Smooth muscle cell (in vitro differentiated cells): Measurements from ENCODE around the gene PIK3R6. TPM values are rescaled to one million over a fixed set of nuclear protein-coding genes. Genes with fewer than 3 reads are reported as not detected.

ENCODE experiments used
- DNase-seq: peaks from one replicate; lab custom pipeline; 2025; ENCODE audit not compliant: unreplicated experiment; lab: John Stamatoyannopoulos, UW
- H2AFZ ChIP-seq: fragments of 200-600 bp; sonication (generic); 2 replicates; pipeline ENCODE4 v1.6.0; 2016; ENCODE audit warnings: antibody characterized with exemption, low read depth, mild to moderate bottlenecking
- H3F3A ChIP-seq: fragments of 200-600 bp; sonication (generic); 2 replicates; pipeline ENCODE4 v1.6.0; 2017; ENCODE audit warnings: antibody characterized with exemption, low read depth
- H3K27ac ChIP-seq: fragments of 200-600 bp; sonication (generic); 2 replicates; pipeline ENCODE4 v1.5.1; 2016; ENCODE audit warnings: low read depth, mild to moderate bottlenecking
- H3K27me3 ChIP-seq: fragments of 200-600 bp; sonication (generic); 2 replicates; pipeline ENCODE4 v1.6.1; 2016; ENCODE audit warnings: low read depth, mild to moderate bottlenecking
- H3K36me3 ChIP-seq: fragments of 200-600 bp; sonication (generic); 2 replicates; pipeline ENCODE4 v1.5.1; 2016; ENCODE audit warnings: low read depth
- H3K4me1 ChIP-seq: fragments of 200-600 bp; sonication (generic); 2 replicates; pipeline ENCODE4 v1.5.1; 2016; ENCODE audit warnings: low read depth
- H3K4me2 ChIP-seq: fragments of 200-600 bp; sonication (generic); 2 replicates; pipeline ENCODE4 v1.6.0; 2016; ENCODE audit warnings: mild to moderate bottlenecking
- H3K4me3 ChIP-seq: fragments of 200-600 bp; sonication (generic); 2 replicates; pipeline ENCODE4 v1.5.1; 2016; ENCODE audit warnings: mild to moderate bottlenecking
- H3K79me2 ChIP-seq: fragments of 200-600 bp; sonication (generic); 2 replicates; pipeline ENCODE4 v1.6.0; 2016; ENCODE audit warnings: low read depth, mild to moderate bottlenecking
- H3K9ac ChIP-seq: fragments of 200-600 bp; sonication (generic); 2 replicates; pipeline ENCODE4 v1.6.0; 2016; ENCODE audit warnings: low read depth
- H3K9me3 ChIP-seq: fragments of 200-600 bp; sonication (generic); replicated peaks from 2 replicates; pipeline ENCODE4 v1.5.1; 2016; ENCODE audit warnings: low read depth
- H4K20me1 ChIP-seq: fragments of 200-600 bp; sonication (generic); 2 replicates; pipeline ENCODE4 v1.6.0; 2016; ENCODE audit warnings: low read depth
- CTCF ChIP-seq: fragments of 200-600 bp; sonication (generic); IDR thresholded peaks from 2 replicates; pipeline ENCODE4 v1.5.1; 2017; ENCODE audit warnings: borderline replicate concordance, mild to moderate bottlenecking, antibody characterized with exemption; ENCODE audit not compliant: insufficient read depth, poor library complexity, severe bottlenecking
- WGBS: methylation state at CpG from one replicate; pipeline ENCODE4 v1.1.7; 2016; ENCODE audit warnings: low lambda C conversion rate; 5-methylcytosine and 5-hydroxymethylcytosine counted together
- polyA plus RNA-seq: library from polyadenylated mRNA; unstranded; fragments of >200 nt; fragmentation: Nextera tagmentation; extraction: Ambion mirVana; gene quantifications from 2 replicates; pipeline ENCODE4 v1.2.1, GENCODE V29; 2016
- total RNA-seq: library from RNA; depleted of rRNA; stranded (reverse); fragments of >200 nt; gene quantifications from 2 replicates; pipeline ENCODE4 v1.2.3, GENCODE V29; 2014

PIK3R6 gene
- total and polyA plus RNA-seq, 2 experiments from 2014 or later, result not detected

DNA sequence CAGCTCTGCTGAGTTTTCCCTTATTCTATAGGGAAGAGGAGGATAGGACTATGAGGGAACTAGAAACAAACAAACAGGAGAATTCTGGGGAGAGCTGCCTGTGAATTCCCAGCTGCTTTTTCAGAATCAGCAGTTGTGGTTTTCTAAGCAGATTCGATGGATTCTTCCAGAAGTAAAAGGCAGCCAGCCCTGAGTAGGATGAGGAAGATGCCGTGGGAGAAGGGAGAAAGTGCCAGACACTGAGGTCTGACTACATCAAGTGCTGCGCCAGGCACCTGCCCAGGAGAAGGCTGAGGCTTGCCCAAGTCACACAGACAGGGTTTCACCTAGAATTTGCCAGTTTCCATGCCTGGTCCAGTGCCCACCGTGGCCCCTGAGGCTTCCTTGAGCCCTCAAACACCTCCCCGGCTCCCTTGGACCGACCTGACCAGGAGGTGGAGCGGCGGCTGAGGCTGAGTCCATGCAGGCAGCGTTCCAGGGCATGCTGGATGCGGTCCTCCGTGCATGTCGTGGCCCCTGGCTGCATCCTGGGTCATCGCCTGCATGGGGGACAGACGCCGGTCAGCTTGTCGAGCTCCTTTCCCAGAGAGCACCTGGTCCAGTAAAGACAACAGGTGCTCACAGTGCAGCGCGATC, 43.6 kb upstream of the PIK3R6 start:
- Histone ChIP-seq H3K27me3 (peaks cover 5% of the 10 kb centered on the region), H3K4me3 (no peak overlapping the region), H3K9ac (no peak overlapping the region), H3K36me3 (no peaks in the 10 kb centered on the region), H3K27ac (no peak overlapping the region), H2AFZ (no peak overlapping the region), H4K20me1 (no peaks in the 10 kb centered on the region), H3F3A (no peaks in the 10 kb centered on the region), H3K79me2 (no peaks in the 10 kb centered on the region), H3K4me2 (no peak overlapping the region), H3K4me1 (no peaks in the 10 kb centered on the region), H3K9me3 (no peaks in the 10 kb centered on the region)
- no peak for DNase-seq
- no peak for TF ChIP-seq CTCF
- 87% methylated on average over 18 of the region's 18 CpGs for WGBS

GRCh38 chr17:8909586-8910270, 42.3 kb upstream of the PIK3R6 start:
- peaks cover 5% of the 10 kb centered on the region for H3K27me3 ChIP-seq
- DNase-seq, result no peak
- no peak overlapping the region for H2AFZ ChIP-seq
- no peak for TF ChIP-seq CTCF
- no peak overlapping the region for H3K4me3 ChIP-seq
- no peak overlapping the region for H3K4me2 ChIP-seq
- H3K36me3 ChIP-seq, result no peaks in the 10 kb centered on the region
- no peaks in the 10 kb centered on the region for H4K20me1 ChIP-seq
- H3K9ac ChIP-seq, result no peak overlapping the region
- WGBS, result 87% methylated on average over 8 of the region's 8 CpGs
- no peaks in the 10 kb centered on the region for H3K79me2 ChIP-seq
- no peaks in the 10 kb centered on the region for H3F3A ChIP-seq
- no peaks in the 10 kb centered on the region for H3K4me1 ChIP-seq
- no peak overlapping the region for H3K27ac ChIP-seq
- no peaks in the 10 kb centered on the region for H3K9me3 ChIP-seq

- H3K4me1 ChIP-seq, result no peaks in the 10 kb centered on the region
- no peak overlapping the region for H3K9ac ChIP-seq
- H3K79me2 ChIP-seq, result no peaks in the 10 kb centered on the region
- no peak overlapping the region for H3K4me2 ChIP-seq
- no peak overlapping the region for H3K27ac ChIP-seq
- H3K4me3 ChIP-seq, result no peak overlapping the region
- WGBS, result 84% methylated on average over 7 of the region's 7 CpGs
- H3K36me3 ChIP-seq, result no peaks in the 10 kb centered on the region
- no peaks in the 10 kb centered on the region for H4K20me1 ChIP-seq
- no peak overlapping the region for H2AFZ ChIP-seq
- no peak for DNase-seq
- H3K27me3 ChIP-seq, result peaks cover 5% of the 10 kb centered on the region
- no peaks in the 10 kb centered on the region for H3K9me3 ChIP-seq
- no peak for TF ChIP-seq CTCF
- H3F3A ChIP-seq, result no peaks in the 10 kb centered on the region
Measured at GRCh38 chr17:8905331-8905730, 37.9 kb upstream of the PIK3R6 start.

GRCh38 chr17:8904686-8905085, 37.2 kb upstream of the PIK3R6 start:
- no peaks in the 10 kb centered on the region for H3F3A ChIP-seq
- peaks cover 5% of the 10 kb centered on the region for H3K27me3 ChIP-seq
- no peak overlapping the region for H3K4me2 ChIP-seq
- TF ChIP-seq CTCF, result no peak
- H3K9ac ChIP-seq, result no peak overlapping the region
- H3K4me3 ChIP-seq, result no peak overlapping the region
- no peak overlapping the region for H3K27ac ChIP-seq
- H4K20me1 ChIP-seq, result no peaks in the 10 kb centered on the region
- no peak overlapping the region for H2AFZ ChIP-seq
- H3K4me1 ChIP-seq, result no peaks in the 10 kb centered on the region
- 88% methylated on average over 5 of the region's 5 CpGs for WGBS
- H3K79me2 ChIP-seq, result no peaks in the 10 kb centered on the region
- H3K9me3 ChIP-seq, result no peaks in the 10 kb centered on the region
- H3K36me3 ChIP-seq, result no peaks in the 10 kb centered on the region
- DNase-seq, result no peak
